SK-N-SH (cell line): ENCODE data around the gene ADAMTSL1. TPM values are rescaled to one million over a fixed set of nuclear protein-coding genes. Genes with fewer than 3 reads are reported as not detected.

ENCODE experiments used
- CTCF ChIA-PET: fragments of 300-600, 350-600 bp; formaldehyde crosslinking; extraction: SDS; loops from one replicate; lab custom pipeline; 2021; lab: Yijun Ruan, JAX
- POLR2A ChIA-PET: fragments of 350-600 bp; sonication (Branson Sonifier 250); formaldehyde crosslinking; extraction: SDS; loops from one replicate; lab custom pipeline; 2020; ENCODE audit warnings: antibody characterized with exemption, inconsistent platforms; lab: Yijun Ruan, JAX
- DNase-seq: peaks from one replicate; pipeline ENCODE4 v3.0.0; 2012
- H2AFZ ChIP-seq: fragments of 200-600 bp; sonication (generic); 2 replicates; pipeline ENCODE4 v1.8.1; 2016; ENCODE audit warnings: antibody characterized with exemption, mild to moderate bottlenecking, low read depth
- H3F3A ChIP-seq: fragments of 200-600 bp; sonication (generic); replicated peaks from 2 replicates; pipeline ENCODE3; 2016; ENCODE audit warnings: antibody characterized with exemption, mild to moderate bottlenecking; ENCODE audit not compliant: insufficient read depth
- H3K27ac ChIP-seq, 2 experiments: fragments of 200-500 bp in 1 of 2; fragments of 200-600 bp in 1 of 2; sonication (Bioruptor generic) in 1 of 2; sonication (generic), shearing (Covaris generic) in 1 of 2; 2 replicates each; pipeline versions ENCODE4 v1.5.1 to v1.6.1; 2014 to 2016; ENCODE audit warnings: low read depth in 2 of 2, inconsistent platforms in 1 of 2, low read length in 1 of 2, mild to moderate bottlenecking in 1 of 2, mixed read lengths in 1 of 2
- H3K27me3 ChIP-seq: fragments of 200-600 bp; sonication (generic), shearing (Covaris generic); 2 replicates; pipeline ENCODE4 v1.6.1; 2016; ENCODE audit warnings: mixed run types; ENCODE audit not compliant: insufficient read depth
- H3K36me3 ChIP-seq, 2 experiments: fragments of 200-500 bp in 1 of 2; fragments of 200-600 bp in 1 of 2; sonication (Bioruptor generic) in 1 of 2; sonication (generic) in 1 of 2; replicated peaks in 1 of 2; 2 replicates each; pipeline versions ENCODE3 to v1.5.1; 2014 to 2016; ENCODE audit warnings: low read length in 1 of 2, mild to moderate bottlenecking in 1 of 2; ENCODE audit not compliant: insufficient read depth in 2 of 2, control insufficient read depth in 1 of 2
- H3K4me1 ChIP-seq, 2 experiments: fragments of 200-500 bp in 1 of 2; fragments of 200-600 bp in 1 of 2; sonication (Bioruptor generic) in 1 of 2; sonication (generic), shearing (Covaris generic) in 1 of 2; 2 replicates each; pipeline versions ENCODE4 v1.5.1 to v1.6.1; 2014 to 2016; ENCODE audit warnings: low read depth in 1 of 2, low read length in 1 of 2, mixed run types in 1 of 2; ENCODE audit not compliant: insufficient read depth in 2 of 2, control insufficient read depth in 1 of 2
- H3K4me2 ChIP-seq: fragments of 200-600 bp; sonication (generic), shearing (Covaris generic); 2 replicates; pipeline ENCODE4 v1.6.1; 2017; ENCODE audit warnings: mixed run types
- H3K4me3 ChIP-seq, 2 experiments: fragments of 200-500 bp in 1 of 2; fragments of 200-600 bp in 1 of 2; sonication (Bioruptor generic) in 1 of 2; sonication (generic), shearing (Covaris generic) in 1 of 2; 2 replicates each; pipeline versions ENCODE4 v1.5.1 to v1.8.1; 2014 to 2016; ENCODE audit warnings: low read depth in 2 of 2, inconsistent platforms in 1 of 2, low read length in 1 of 2, mild to moderate bottlenecking in 1 of 2, mixed read lengths in 1 of 2, moderate library complexity in 1 of 2
- H3K79me2 ChIP-seq: fragments of 200-600 bp; sonication (generic); 2 replicates; pipeline ENCODE4 v1.8.1; 2017; ENCODE audit warnings: mild to moderate bottlenecking; ENCODE audit not compliant: insufficient read depth
- H3K9ac ChIP-seq: fragments of 200-600 bp; sonication (generic); 2 replicates; pipeline ENCODE4 v1.6.1; 2017; ENCODE audit warnings: mixed run types
- H3K9me2 ChIP-seq: fragments of 200-600 bp; sonication (generic); 2 replicates; pipeline ENCODE4 v1.6.1; 2017; ENCODE audit warnings: mixed run types
- H3K9me3 ChIP-seq: fragments of 200-600 bp; sonication (generic); 2 replicates; pipeline ENCODE4 v1.6.1; 2017; ENCODE audit warnings: mixed run types, mild to moderate bottlenecking, moderate library complexity
- H4K20me1 ChIP-seq: fragments of 200-600 bp; sonication (generic); 2 replicates; pipeline ENCODE4 v1.6.1; 2017; ENCODE audit warnings: mild to moderate bottlenecking, mixed run types; ENCODE audit not compliant: insufficient read depth
- EZH2phosphoT487 ChIP-seq: fragments of 200-600 bp; sonication (generic); IDR thresholded peaks from 2 replicates; pipeline ENCODE4 v1.6.1; 2017; ENCODE audit warnings: low read depth, mixed run types, mild to moderate bottlenecking, antibody characterized with exemption, moderate library complexity, borderline replicate concordance
- FOSL2 ChIP-seq: IDR thresholded peaks from 2 replicates; pipeline ENCODE4 v1.4.0; 2012; ENCODE audit warnings: low read depth, mild to moderate bottlenecking, moderate library complexity, borderline replicate concordance
- FOXJ3 ChIP-seq: sonication (generic); formaldehyde crosslinking; IDR thresholded peaks from 2 replicates; pipeline ENCODE4 v1.5.1; 2020; ENCODE audit warnings: mild to moderate bottlenecking, missing genetic modification reagents
- GATA2 ChIP-seq: sonication (generic); formaldehyde crosslinking; IDR thresholded peaks from 2 replicates; pipeline ENCODE4 v1.5.0; 2020; ENCODE audit warnings: mild to moderate bottlenecking, missing genetic modification reagents
- MXI1 ChIP-seq: IDR thresholded peaks from 2 replicates; pipeline ENCODE4 v1.6.1; 2012; ENCODE audit warnings: mild to moderate bottlenecking, low read depth, low read length, improper control_type of control experiment
- NFIC ChIP-seq: IDR thresholded peaks from 2 replicates; pipeline ENCODE4 v1.4.0; 2012; ENCODE audit warnings: borderline replicate concordance
- RFX5 ChIP-seq: IDR thresholded peaks from 2 replicates; pipeline ENCODE4 v1.6.1; 2012; ENCODE audit warnings: mild to moderate bottlenecking, improper control_type of control experiment, low read length
- RXRA ChIP-seq: IDR thresholded peaks from 2 replicates; pipeline ENCODE4 v1.4.0; 2012; ENCODE audit warnings: low read depth, mild to moderate bottlenecking, borderline replicate concordance
- SIN3A ChIP-seq: IDR thresholded peaks from 2 replicates; pipeline ENCODE4 v1.6.1; 2012; ENCODE audit warnings: low read depth, mild to moderate bottlenecking, low read length, moderate library complexity, borderline replicate concordance
- TAF1 ChIP-seq: IDR thresholded peaks from 2 replicates; pipeline ENCODE4 v1.6.1; 2012; ENCODE audit warnings: low read depth, mild to moderate bottlenecking, low read length, moderate library complexity, borderline replicate concordance
- WGBS: methylation state at CpG from one replicate; pipeline ENCODE4 v1.1.6; 2017; ENCODE audit warnings: low lambda C conversion rate; 5-methylcytosine and 5-hydroxymethylcytosine counted together
- polyA plus RNA-seq, 3 experiments: library from polyadenylated mRNA; depleted of rRNA; stranded (reverse); fragments of >200 nt; gene quantifications; 2 replicates each; pipeline ENCODE4 v1.2.3, GENCODE V29; 2012

ADAMTSL1 gene
- polyA plus RNA-seq, 1 of the 3 experiments (the other 2 are of a cell fraction), result 114 TPM

- no peak for TF ChIP-seq GATA2 (CRISPR knock-in tag)
- no peak for TF ChIP-seq NFIC
- no peak for TF ChIP-seq RXRA
- no peak for TF ChIP-seq EZH2phosphoT487
- TF ChIP-seq FOXJ3 (CRISPR knock-in tag), result no peak
- TF ChIP-seq, all 33 proteins: peak for 0
Measured at GRCh38 chr9:18911714-18912342, 437.9 kb downstream of the ADAMTSL1 start (continued).

DNA sequence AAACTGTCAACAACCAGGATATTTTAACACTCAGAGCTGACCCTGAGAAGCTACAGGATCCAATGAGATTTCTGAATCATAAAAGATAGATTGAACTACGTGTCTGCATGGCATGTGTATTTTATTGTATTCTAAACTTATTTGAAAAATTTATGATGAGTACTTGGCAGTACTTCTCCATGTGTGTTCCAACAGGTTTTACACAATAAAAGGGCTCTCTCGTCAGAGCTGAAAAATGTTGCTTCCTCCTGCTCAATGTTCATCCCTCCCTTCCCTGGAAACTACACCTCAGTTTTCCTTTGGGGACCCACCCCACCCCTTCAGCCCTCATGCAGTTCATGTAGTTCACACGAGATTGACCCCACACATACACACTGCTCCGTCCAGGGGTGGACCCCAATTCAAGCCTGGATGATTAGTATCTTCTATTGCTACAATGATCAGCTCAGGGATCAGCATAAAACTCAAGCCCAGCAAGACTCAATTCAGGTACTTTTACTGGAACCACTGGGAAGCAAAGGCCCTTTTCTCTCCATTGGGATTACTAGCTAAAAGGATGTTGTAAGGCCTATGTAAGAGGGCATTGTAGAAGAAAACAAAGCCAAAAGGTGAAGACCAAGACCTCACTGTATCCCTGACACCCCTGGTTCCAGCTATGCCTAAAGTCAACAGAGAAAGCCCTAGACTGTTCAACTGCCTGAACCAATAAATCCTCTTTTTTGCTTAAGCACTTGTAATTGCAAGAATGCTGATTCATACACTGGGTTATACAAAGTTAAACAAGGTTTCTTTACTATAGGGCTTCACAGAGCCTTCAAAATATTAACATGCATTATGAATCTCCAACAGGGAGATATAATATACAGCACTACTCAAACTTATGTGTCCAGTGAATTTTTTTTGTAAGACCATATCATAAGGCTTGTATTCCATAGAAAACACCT lies 446.5 kb downstream of the ADAMTSL1 start:
- H2AFZ ChIP-seq, result no peak overlapping the region
- WGBS, result 63% methylated on average over 4 of the region's 4 CpGs
- CTCF ChIA-PET, result no interaction called here

DNA sequence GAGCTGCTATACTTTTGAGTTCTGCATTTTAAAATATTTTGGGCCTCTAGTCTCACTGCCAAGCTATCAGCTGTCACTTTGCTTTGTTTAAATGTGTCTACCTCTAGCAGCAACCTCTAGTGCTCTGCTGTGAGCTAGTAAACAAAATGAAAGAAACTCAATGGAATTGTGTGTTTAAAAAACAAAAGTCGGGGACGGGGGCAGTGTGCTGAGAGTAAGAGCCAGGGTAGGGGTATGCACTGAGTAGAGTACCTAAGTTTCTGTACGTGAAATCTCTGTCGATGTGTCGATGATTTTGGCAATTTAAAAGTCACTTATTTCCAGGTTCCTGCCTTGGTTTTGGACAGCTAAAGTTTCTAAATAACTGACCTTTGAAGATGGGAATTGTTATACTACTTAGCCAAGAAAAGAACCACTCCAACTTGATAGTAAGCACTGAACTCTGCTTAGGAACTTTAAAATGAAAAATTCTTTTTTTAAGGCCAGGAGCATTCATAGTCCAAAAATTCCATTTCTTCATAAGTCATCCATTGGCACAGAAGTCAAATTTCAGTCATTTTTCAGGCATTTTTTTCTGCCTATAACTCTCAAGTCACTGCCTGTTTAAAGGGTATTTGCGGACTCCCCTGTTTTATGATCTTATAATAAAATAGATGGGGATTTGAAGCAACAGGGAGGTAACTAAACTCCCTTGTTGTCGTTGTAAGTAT lies 447.6 kb downstream of the ADAMTSL1 start:
- no peak overlapping the region for H3K27ac ChIP-seq
- no peak overlapping the region for H3K4me2 ChIP-seq
- no peaks in the 10 kb centered on the region for H3K9me3 ChIP-seq
- no peaks in the 10 kb centered on the region for H4K20me1 ChIP-seq
- POLR2A ChIA-PET, result no interaction called here
- no peaks in the 10 kb centered on the region for H3K9me2 ChIP-seq
- peaks cover 7 to 10% of the 10 kb centered on the region in 2 experiments; a peak in 2 of 4 replicates for H3K4me1 ChIP-seq
- H2AFZ ChIP-seq, result no peak overlapping the region
- no peaks in the 10 kb centered on the region for H3F3A ChIP-seq
- TF ChIP-seq SIN3A (no peak), TAF1 (no peak)
- H3K27me3 ChIP-seq, result no peaks in the 10 kb centered on the region
- H3K79me2 ChIP-seq, result no peaks in the 10 kb centered on the region
- CTCF ChIA-PET, result no interaction called here
- H3K4me3 ChIP-seq, result no peak overlapping the region
- WGBS, result 80% methylated on average over 7 of the region's 7 CpGs
- no peaks in the 10 kb centered on the region for H3K36me3 ChIP-seq
- DNase-seq, result no peak
- no peak overlapping the region for H3K9ac ChIP-seq

More for the DNA sequence above, 446.5 kb downstream of the ADAMTSL1 start:
- DNase-seq, result no peak
- Histone ChIP-seq H3K4me1 (peaks cover 7 to 10% of the 10 kb centered on the region in 2 experiments; a peak in 2 of 4 replicates), H3K9ac (no peak overlapping the region), H3K27ac (no peak overlapping the region), H4K20me1 (no peaks in the 10 kb centered on the region), H3F3A (no peaks in the 10 kb centered on the region), H3K4me3 (no peak overlapping the region), H3K4me2 (no peak overlapping the region), H3K79me2 (no peaks in the 10 kb centered on the region), H3K9me3 (no peaks in the 10 kb centered on the region), H3K27me3 (no peaks in the 10 kb centered on the region), H3K9me2 (no peaks in the 10 kb centered on the region), H3K36me3 (no peaks in the 10 kb centered on the region)
- TF ChIP-seq FOSL2 (no peak), RFX5 (no peak), MXI1 (no peak)
- POLR2A ChIA-PET, result no interaction called here
